Fibroblast of lung (primary cell): ENCODE results near the gene OR10K2. TPM values are rescaled to one million over a fixed set of nuclear protein-coding genes. Genes with fewer than 3 reads are reported as not detected.
"Not testable (repeated sequence)": the region's sequence is repeated elsewhere in the genome, so short reads cannot be mapped to it uniquely, and the experiment has no call there.

Experiments
- DNase-seq, 2 donors: peaks; one replicate each; pipeline versions ENCODE4 v3.0.0 to v3.0.0-alpha.2; 2010; ENCODE audit warnings: low read depth in 2 of 2
- H2AFZ ChIP-seq: 2 replicates; pipeline ENCODE4 v1.5.1; 2012; ENCODE audit warnings: low read length, control low read depth, inconsistent platforms
- H3K27ac ChIP-seq: 2 replicates; pipeline ENCODE4 v1.5.1; 2011; ENCODE audit warnings: low read length, control low read depth; ENCODE audit not compliant: insufficient read depth
- H3K27me3 ChIP-seq: 2 replicates; pipeline ENCODE4 v1.5.1; 2011; ENCODE audit warnings: mild to moderate bottlenecking, low read length; ENCODE audit not compliant: control insufficient read depth, insufficient read depth
- H3K36me3 ChIP-seq: 2 replicates; pipeline ENCODE4 v1.5.1; 2011; ENCODE audit warnings: low read length; ENCODE audit not compliant: control insufficient read depth, insufficient read depth
- H3K4me1 ChIP-seq: 2 replicates; pipeline ENCODE4 v1.5.1; 2011; ENCODE audit warnings: low read length; ENCODE audit not compliant: control insufficient read depth, insufficient read depth; ENCODE audit errors: extremely low read depth
- H3K4me2 ChIP-seq: 2 replicates; pipeline ENCODE4 v1.5.1; 2011; ENCODE audit warnings: low read length, control low read depth; ENCODE audit not compliant: insufficient read depth; ENCODE audit errors: extremely low read depth
- H3K4me3 ChIP-seq, 4 experiments: fragments of 200-600 bp in 1 of 4; sonication (generic) in 1 of 4; replicated peaks in 1 of 4; 2 replicates each; pipeline ENCODE4 v1.5.1; 2011 to 2016; ENCODE audit warnings: low read length in 4 of 4, low read depth in 3 of 4, mild to moderate bottlenecking in 3 of 4, control low read depth in 2 of 4, inconsistent platforms in 1 of 4, mixed read lengths in 1 of 4; ENCODE audit not compliant: insufficient read depth in 1 of 4; ENCODE audit errors: control extremely low read depth in 1 of 4
- H3K79me2 ChIP-seq: 2 replicates; pipeline ENCODE4 v1.5.1; 2012; ENCODE audit warnings: mild to moderate bottlenecking, low read length, inconsistent platforms; ENCODE audit not compliant: control insufficient read depth, insufficient read depth
- H3K9ac ChIP-seq: 2 replicates; pipeline ENCODE4 v1.5.1; 2011; ENCODE audit warnings: mild to moderate bottlenecking, low read length, control low read depth; ENCODE audit not compliant: insufficient read depth
- H3K9me3 ChIP-seq: 2 replicates; pipeline ENCODE4 v1.5.1; 2012; ENCODE audit warnings: low read depth, low read length; ENCODE audit not compliant: control insufficient read depth, insufficient read depth
- H4K20me1 ChIP-seq: 2 replicates; pipeline ENCODE4 v1.5.1; 2011; ENCODE audit warnings: low read length; ENCODE audit not compliant: control insufficient read depth, insufficient read depth; ENCODE audit errors: extremely low read depth
- CTCF ChIP-seq, 2 donors: IDR thresholded peaks in 1 of 2; conservative IDR thresholded peaks in 1 of 2; 1 replicate in 1 of 2; 2 replicates in 1 of 2; pipeline ENCODE4 v1.5.1; 2011 to 2012; ENCODE audit warnings: low read length in 2 of 2, control low read depth in 1 of 2, inconsistent platforms in 1 of 2, low read depth in 1 of 2, mild to moderate bottlenecking in 1 of 2
- EZH2 ChIP-seq: IDR thresholded peaks from 2 replicates; pipeline ENCODE4 v1.5.1; 2012; ENCODE audit warnings: low read length, control low read depth, mild to moderate bottlenecking; ENCODE audit errors: missing control alignments
- polyA plus RNA-seq, 2 donors: library from polyadenylated mRNA; depleted of rRNA in 1 of 2; stranded (reverse) in 1 of 2; unstranded in 1 of 2; fragments of >200 nt; gene quantifications; 2 replicates each; pipeline ENCODE4 v1.2.1, GENCODE V29; 2011 to 2012; ENCODE audit warnings: missing spikeins in 1 of 2
- total RNA-seq: library from RNA; depleted of rRNA; stranded (reverse); fragments of >200 nt; gene quantifications from 2 replicates; pipeline ENCODE4 v1.2.1, GENCODE V29; 2014

Gene OR10K2
- total and polyA plus RNA-seq, 2 donors (not counting 1 experiment from before 2014, with no cell fraction given) = not detected

- Histone ChIP-seq H4K20me1 (no peaks in the 10 kb centered on the region), H2AFZ (no peak overlapping the region), H3K9ac (no peak overlapping the region), H3K27me3 (no peaks in the 10 kb centered on the region), H3K9me3 (no peaks in the 10 kb centered on the region), H3K79me2 (no peaks in the 10 kb centered on the region), H3K27ac (no peak overlapping the region), H3K4me3 (no peak overlapping the region), H3K4me2 (no peak overlapping the region), H3K36me3 (no peaks in the 10 kb centered on the region), H3K4me1 (no peaks in the 10 kb centered on the region)
- DNase-seq = no peak
- TF ChIP-seq EZH2 (no peak), CTCF (conservative IDR thresholded peaks at IDR 0.05 in 1 of 2, IDR thresholded peaks at IDR 0.05 in 1 of 2; ENCODE audit: low read depth in 1 of 2, low read length in 2 of 2) (no peak)
Measured at GRCh38 chr1:158391099-158391498, 34.9 kb downstream of the OR10K2 start.

GRCh38 chr1:158390331-158390730 is 35.7 kb downstream of the OR10K2 start:
- Histone ChIP-seq H4K20me1 (no peaks in the 10 kb centered on the region), H2AFZ (no peak overlapping the region), H3K9me3 (no peaks in the 10 kb centered on the region), H3K79me2 (no peaks in the 10 kb centered on the region), H3K4me1 (no peaks in the 10 kb centered on the region), H3K27ac (no peak overlapping the region), H3K4me3 (no peak overlapping the region), H3K36me3 (no peaks in the 10 kb centered on the region), H3K4me2 (no peak overlapping the region), H3K9ac (no peak overlapping the region), H3K27me3 (no peaks in the 10 kb centered on the region)
- no peak for TF ChIP-seq CTCF (conservative IDR thresholded peaks at IDR 0.05 in 1 of 2, IDR thresholded peaks at IDR 0.05 in 1 of 2; ENCODE audit: low read depth in 1 of 2, low read length in 2 of 2)
- TF ChIP-seq EZH2 = no peak
- DNase-seq = no peak

- no peak for TF ChIP-seq CTCF (conservative IDR thresholded peaks at IDR 0.05 in 1 of 2, IDR thresholded peaks at IDR 0.05 in 1 of 2; ENCODE audit: low read depth in 1 of 2, low read length in 2 of 2)
- no peak for TF ChIP-seq EZH2
- Histone ChIP-seq H3K4me2 (no peak overlapping the region), H3K27me3 (no peaks in the 10 kb centered on the region), H3K9ac (no peak overlapping the region), H3K36me3 (no peaks in the 10 kb centered on the region), H3K4me3 (no peak overlapping the region), H3K27ac (no peak overlapping the region), H3K4me1 (no peaks in the 10 kb centered on the region), H3K79me2 (no peaks in the 10 kb centered on the region), H2AFZ (no peak overlapping the region), H3K9me3 (no peaks in the 10 kb centered on the region), H4K20me1 (no peaks in the 10 kb centered on the region)
- DNase-seq = no peak
Measured at GRCh38 chr1:158374860-158375259, 51.2 kb downstream of the OR10K2 start.

GRCh38 chr1:158374101-158374500 is 51.9 kb downstream of the OR10K2 start:
- H3K9ac ChIP-seq, DNase-seq, H3K79me2 ChIP-seq, H3K9me3 ChIP-seq, H2AFZ ChIP-seq, H3K4me3 ChIP-seq, H3K4me2 ChIP-seq, H3K27ac ChIP-seq, H3K36me3 ChIP-seq, H3K4me1 ChIP-seq, H3K27me3 ChIP-seq, H4K20me1 ChIP-seq: not testable (repeated sequence)
